Liver (tissue), 9 donors: ENCODE data around the gene EID2B. TPM values are rescaled to one million over a fixed set of nuclear protein-coding genes. Genes with fewer than 3 reads are reported as not detected.

Experiments used
- DNase-seq: peaks from one replicate; pipeline ENCODE4 v3.0.0-alpha.2; 2017; ENCODE audit warnings: low spot score
- H3K27ac ChIP-seq, 2 donors: one replicate each; pipeline ENCODE4 v1.7.0; 2013; ENCODE audit warnings: inconsistent platforms in 2 of 2, low read length in 2 of 2, control low read depth in 1 of 2, low read depth in 1 of 2, mild to moderate bottlenecking in 1 of 2
- H3K27me3 ChIP-seq, 4 donors: one replicate each; pipeline versions ENCODE4 v1.6.1 to v1.7.0; 2013; ENCODE audit warnings: low read length in 3 of 4, inconsistent platforms in 1 of 4, mild to moderate bottlenecking in 1 of 4, moderate library complexity in 1 of 4; ENCODE audit not compliant: control insufficient read depth in 4 of 4, insufficient read depth in 4 of 4
- H3K36me3 ChIP-seq, 4 donors: one replicate each; pipeline versions ENCODE4 v1.6.1 to v1.7.0; 2013; ENCODE audit warnings: low read length in 3 of 4, mild to moderate bottlenecking in 3 of 4, low read depth in 1 of 4, moderate library complexity in 1 of 4; ENCODE audit not compliant: control insufficient read depth in 4 of 4, insufficient read depth in 3 of 4
- H3K4me1 ChIP-seq, 4 donors: one replicate each; pipeline versions ENCODE4 v1.6.1 to v1.7.0; 2013; ENCODE audit warnings: low read length in 3 of 4, mild to moderate bottlenecking in 3 of 4, moderate library complexity in 1 of 4; ENCODE audit not compliant: control insufficient read depth in 4 of 4, insufficient read depth in 4 of 4
- H3K4me3 ChIP-seq, 3 donors: one replicate each; pipeline versions ENCODE4 v1.6.1 to v1.7.0; 2013; ENCODE audit warnings: low read length in 3 of 3, control low read depth in 1 of 3, low read depth in 1 of 3, mild to moderate bottlenecking in 1 of 3
- H3K9ac ChIP-seq, 2 donors: one replicate each; pipeline ENCODE4 v1.7.0; 2013; ENCODE audit warnings: low read length in 2 of 2, mild to moderate bottlenecking in 2 of 2, moderate library complexity in 2 of 2, control low read depth in 1 of 2, low read depth in 1 of 2
- H3K9me3 ChIP-seq, 4 donors: one replicate each; pipeline versions ENCODE4 v1.6.1 to v1.7.0; 2013; ENCODE audit warnings: low read length in 3 of 4; ENCODE audit not compliant: control insufficient read depth in 4 of 4
- FOXA2 ChIP-seq: IDR thresholded peaks from 2 replicates; pipeline ENCODE4 v1.6.1; 2016; ENCODE audit warnings: antibody characterized with exemption
- GABPA ChIP-seq, 2 donors: IDR thresholded peaks in 1 of 2; conservative IDR thresholded peaks in 1 of 2; 2 replicates each; pipeline ENCODE4 v1.6.1; 2016; ENCODE audit warnings: antibody characterized with exemption in 2 of 2, mild to moderate bottlenecking in 1 of 2, moderate library complexity in 1 of 2
- HNF4A ChIP-seq, 2 donors: conservative IDR thresholded peaks; 2 replicates each; pipeline ENCODE4 v1.6.1; 2016; ENCODE audit warnings: antibody characterized with exemption in 2 of 2, mild to moderate bottlenecking in 2 of 2
- JUND ChIP-seq, 2 donors: IDR thresholded peaks; 2 replicates each; pipeline ENCODE4 v1.6.1; 2016; ENCODE audit warnings: antibody characterized with exemption in 2 of 2
- MAX ChIP-seq: IDR thresholded peaks from 2 replicates; pipeline ENCODE4 v1.6.1; 2016; ENCODE audit warnings: antibody characterized with exemption
- RAD21 ChIP-seq, 2 donors: IDR thresholded peaks; 2 replicates each; pipeline ENCODE4 v1.6.1; 2016; ENCODE audit warnings: antibody characterized with exemption in 2 of 2, mild to moderate bottlenecking in 2 of 2
- RXRA ChIP-seq, 2 donors: IDR thresholded peaks; 2 replicates each; pipeline ENCODE4 v1.6.1; 2017 to 2018; ENCODE audit warnings: antibody characterized with exemption in 2 of 2, mild to moderate bottlenecking in 1 of 2
- SP1 ChIP-seq: IDR thresholded peaks from 2 replicates; pipeline ENCODE4 v1.6.1; 2018; ENCODE audit warnings: antibody characterized with exemption, mild to moderate bottlenecking
- TAF1 ChIP-seq: conservative IDR thresholded peaks from 2 replicates; pipeline ENCODE4 v1.6.1; 2016; ENCODE audit warnings: antibody characterized with exemption, mild to moderate bottlenecking
- YY1 ChIP-seq: IDR thresholded peaks from 2 replicates; pipeline ENCODE4 v1.6.1; 2016; ENCODE audit warnings: antibody characterized with exemption, mild to moderate bottlenecking
- WGBS: extraction: QIAGEN DNeasy Blood & Tissue Kit; methylation state at CpG from one replicate; pipeline ENCODE4 v1.1.7; 2013; 5-methylcytosine and 5-hydroxymethylcytosine counted together
- polyA plus RNA-seq, 2 donors: library from polyadenylated mRNA; stranded (reverse) in 1 of 2; unstranded in 1 of 2; fragments of 200-250 nt in 1 of 2; fragments of >200 nt in 1 of 2; fragmentation: Nextera tagmentation in 1 of 2; extraction: Ambion mirVana in 1 of 2; gene quantifications; one replicate each; pipeline versions ENCODE4 v1.2.1 to v1.2.3, GENCODE V29; 2013 to 2015
- total RNA-seq, 2 donors: library from RNA; depleted of rRNA; stranded (reverse); fragments of >200 nt; gene quantifications; one replicate each; pipeline ENCODE4 v1.2.3, GENCODE V29; 2014
- TF ChIP-seq, protein P1 (sequence below): IDR thresholded peaks from 2 replicates; pipeline ENCODE4 v1.6.1; 2016; ENCODE audit warnings: antibody characterized with exemption, mild to moderate bottlenecking
- TF ChIP-seq, protein P2 (sequence below): fragments of 150-350 bp; IDR thresholded peaks from 2 replicates; pipeline ENCODE4 v1.5.1; 2017; ENCODE audit warnings: improper control_type of control experiment, low read depth, low read length; ENCODE audit not compliant: missing input control
- TF ChIP-seq, protein P3 (sequence below): IDR thresholded peaks from 2 replicates; pipeline ENCODE4 v1.6.1; 2016; ENCODE audit warnings: antibody characterized with exemption
- donor health status: healthy.
- donor health status: healthy.
- donor health status: healthy.
- donor health status: healthy.
- donor health status: healthy.

Gene EID2B
- total and polyA plus RNA-seq, 4 donors, result 0.38 to 1.4 (median 1.1) TPM

GRCh38 chr19:39481229-39481545, 51.5 kb downstream of the EID2B start:
- H3K27me3 ChIP-seq, result no peaks in the 10 kb centered on the region
- H3K4me1 ChIP-seq, result peaks cover 3 to 19% (median 15%) of the 10 kb centered on the region in 4 donors
- H3K36me3 ChIP-seq, result peaks cover 5 to 16% (median 7%) of the 10 kb centered on the region in 4 donors
- H3K9ac ChIP-seq, result peak overlapping the region; percentile 76 to 93
- H3K27ac ChIP-seq, result peak overlapping the region; percentile 61 to 82
- H3K4me3 ChIP-seq, result peak overlapping the region; percentile 78 to 95 (median 79)
- 0% methylated on average over 12 of the region's 12 CpGs for WGBS
- TF ChIP-seq JUND (IDR thresholded peaks at IDR 0.05), result no peak
- TF ChIP-seq, protein P1, sequence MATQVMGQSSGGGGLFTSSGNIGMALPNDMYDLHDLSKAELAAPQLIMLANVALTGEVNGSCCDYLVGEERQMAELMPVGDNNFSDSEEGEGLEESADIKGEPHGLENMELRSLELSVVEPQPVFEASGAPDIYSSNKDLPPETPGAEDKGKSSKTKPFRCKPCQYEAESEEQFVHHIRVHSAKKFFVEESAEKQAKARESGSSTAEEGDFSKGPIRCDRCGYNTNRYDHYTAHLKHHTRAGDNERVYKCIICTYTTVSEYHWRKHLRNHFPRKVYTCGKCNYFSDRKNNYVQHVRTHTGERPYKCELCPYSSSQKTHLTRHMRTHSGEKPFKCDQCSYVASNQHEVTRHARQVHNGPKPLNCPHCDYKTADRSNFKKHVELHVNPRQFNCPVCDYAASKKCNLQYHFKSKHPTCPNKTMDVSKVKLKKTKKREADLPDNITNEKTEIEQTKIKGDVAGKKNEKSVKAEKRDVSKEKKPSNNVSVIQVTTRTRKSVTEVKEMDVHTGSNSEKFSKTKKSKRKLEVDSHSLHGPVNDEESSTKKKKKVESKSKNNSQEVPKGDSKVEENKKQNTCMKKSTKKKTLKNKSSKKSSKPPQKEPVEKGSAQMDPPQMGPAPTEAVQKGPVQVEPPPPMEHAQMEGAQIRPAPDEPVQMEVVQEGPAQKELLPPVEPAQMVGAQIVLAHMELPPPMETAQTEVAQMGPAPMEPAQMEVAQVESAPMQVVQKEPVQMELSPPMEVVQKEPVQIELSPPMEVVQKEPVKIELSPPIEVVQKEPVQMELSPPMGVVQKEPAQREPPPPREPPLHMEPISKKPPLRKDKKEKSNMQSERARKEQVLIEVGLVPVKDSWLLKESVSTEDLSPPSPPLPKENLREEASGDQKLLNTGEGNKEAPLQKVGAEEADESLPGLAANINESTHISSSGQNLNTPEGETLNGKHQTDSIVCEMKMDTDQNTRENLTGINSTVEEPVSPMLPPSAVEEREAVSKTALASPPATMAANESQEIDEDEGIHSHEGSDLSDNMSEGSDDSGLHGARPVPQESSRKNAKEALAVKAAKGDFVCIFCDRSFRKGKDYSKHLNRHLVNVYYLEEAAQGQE, result no peak
- TF ChIP-seq TAF1, result no peak
- no peak for TF ChIP-seq RAD21 (IDR thresholded peaks at IDR 0.05)
- TF ChIP-seq GABPA (IDR thresholded peaks at IDR 0.05 in 1 of 2, conservative IDR thresholded peaks at IDR 0.05 in 1 of 2), result no peak
- TF ChIP-seq RXRA (IDR thresholded peaks at IDR 0.05), result no peak
- TF ChIP-seq YY1, result no peak
- TF ChIP-seq, protein P2, sequence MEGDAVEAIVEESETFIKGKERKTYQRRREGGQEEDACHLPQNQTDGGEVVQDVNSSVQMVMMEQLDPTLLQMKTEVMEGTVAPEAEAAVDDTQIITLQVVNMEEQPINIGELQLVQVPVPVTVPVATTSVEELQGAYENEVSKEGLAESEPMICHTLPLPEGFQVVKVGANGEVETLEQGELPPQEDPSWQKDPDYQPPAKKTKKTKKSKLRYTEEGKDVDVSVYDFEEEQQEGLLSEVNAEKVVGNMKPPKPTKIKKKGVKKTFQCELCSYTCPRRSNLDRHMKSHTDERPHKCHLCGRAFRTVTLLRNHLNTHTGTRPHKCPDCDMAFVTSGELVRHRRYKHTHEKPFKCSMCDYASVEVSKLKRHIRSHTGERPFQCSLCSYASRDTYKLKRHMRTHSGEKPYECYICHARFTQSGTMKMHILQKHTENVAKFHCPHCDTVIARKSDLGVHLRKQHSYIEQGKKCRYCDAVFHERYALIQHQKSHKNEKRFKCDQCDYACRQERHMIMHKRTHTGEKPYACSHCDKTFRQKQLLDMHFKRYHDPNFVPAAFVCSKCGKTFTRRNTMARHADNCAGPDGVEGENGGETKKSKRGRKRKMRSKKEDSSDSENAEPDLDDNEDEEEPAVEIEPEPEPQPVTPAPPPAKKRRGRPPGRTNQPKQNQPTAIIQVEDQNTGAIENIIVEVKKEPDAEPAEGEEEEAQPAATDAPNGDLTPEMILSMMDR, result no peak
- no peak for TF ChIP-seq SP1
- TF ChIP-seq, protein P3, sequence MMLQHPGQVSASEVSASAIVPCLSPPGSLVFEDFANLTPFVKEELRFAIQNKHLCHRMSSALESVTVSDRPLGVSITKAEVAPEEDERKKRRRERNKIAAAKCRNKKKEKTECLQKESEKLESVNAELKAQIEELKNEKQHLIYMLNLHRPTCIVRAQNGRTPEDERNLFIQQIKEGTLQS, result no peak
- TF ChIP-seq MAX, result no peak
- no peak for TF ChIP-seq HNF4A (conservative IDR thresholded peaks at IDR 0.05)
- no peak for TF ChIP-seq FOXA2
- no peak for DNase-seq
- no peaks in the 10 kb centered on the region for H3K9me3 ChIP-seq

Other genes starting within 250 kb of the EID2B start
- not detected for gene IFNL1, start 236.4 kb downstream of the EID2B start, total RNA-seq
- gene IFNL1, start 236.4 kb downstream of the EID2B start, polyA plus RNA-seq, result not detected
- gene LRFN1, start 212.0 kb downstream of the EID2B start, total RNA-seq, result under 1 TPM; 0.75 to 0.98 TPM
- gene LRFN1, start 212.0 kb downstream of the EID2B start, polyA plus RNA-seq, result under 1 TPM; 0.11 to 0.55 TPM
- gene GMFG, start 196.8 kb downstream of the EID2B start, total RNA-seq, result 10 to 100 TPM in 1 of 2 donors, 1 to 10 TPM in 1; 9.1 to 20.6 TPM
- 10 to 100 TPM; 19.1 to 24.2 TPM for gene GMFG, start 196.8 kb downstream of the EID2B start, polyA plus RNA-seq
- gene SAMD4B, start 190.4 kb downstream of the EID2B start, total RNA-seq, result 10 to 100 TPM; 22.5 to 38.4 TPM
- 10 to 100 TPM; 17.3 to 39.4 TPM for gene SAMD4B, start 190.4 kb downstream of the EID2B start, polyA plus RNA-seq
- 10 to 100 TPM; 13.7 to 16.7 TPM for gene PAF1, start 141.7 kb downstream of the EID2B start, total RNA-seq
- gene PAF1, start 141.7 kb downstream of the EID2B start, polyA plus RNA-seq, result 10 to 100 TPM; 21.2 to 29.4 TPM
- gene MED29, start 141.5 kb downstream of the EID2B start, total RNA-seq, result 10 to 100 TPM; 11.0 to 13.8 TPM
- gene MED29, start 141.5 kb downstream of the EID2B start, polyA plus RNA-seq, result 10 to 100 TPM; 21.0 to 24.2 TPM
- 1 to 10 TPM; 3.6 to 9.0 TPM for gene ZFP36, start 126.0 kb downstream of the EID2B start, total RNA-seq
- gene ZFP36, start 126.0 kb downstream of the EID2B start, polyA plus RNA-seq, result 10 to 100 TPM; 62.0 to 91.9 TPM
- gene PLEKHG2, start 120.2 kb downstream of the EID2B start, total RNA-seq, result 1 to 10 TPM; 3.7 to 4.5 TPM
- gene PLEKHG2, start 120.2 kb downstream of the EID2B start, polyA plus RNA-seq, result 1 to 10 TPM; 2.1 to 2.2 TPM
- gene RPS16, start 96.9 kb downstream of the EID2B start, total RNA-seq, result 100 to 1,000 TPM; 109 to 111 TPM
- gene RPS16, start 96.9 kb downstream of the EID2B start, polyA plus RNA-seq, result 1,000 to 10,000 TPM in 1 of 2 donors, 100 to 1,000 TPM in 1; 324 to 1,094 TPM
- gene SUPT5H, start 87.3 kb downstream of the EID2B start, total RNA-seq, result 10 to 100 TPM; 19.3 to 48.0 TPM
- 10 to 100 TPM; 42.5 to 52.5 TPM for gene SUPT5H, start 87.3 kb downstream of the EID2B start, polyA plus RNA-seq
- 10 to 100 TPM; 24.3 to 28.9 TPM for gene TIMM50, start 52.0 kb downstream of the EID2B start, total RNA-seq
- gene TIMM50, start 52.0 kb downstream of the EID2B start, polyA plus RNA-seq, result 10 to 100 TPM; 32.1 to 39.9 TPM
- gene DLL3, start 33.9 kb downstream of the EID2B start, total RNA-seq, result not detected
- not detected for gene DLL3, start 33.9 kb downstream of the EID2B start, polyA plus RNA-seq
- not detected for gene SELENOV, start 17.7 kb downstream of the EID2B start, total RNA-seq
- not detected for gene SELENOV, start 17.7 kb downstream of the EID2B start, polyA plus RNA-seq
- 1 to 10 TPM; 3.3 to 8.5 TPM for gene EID2, start 7.3 kb upstream of the EID2B start, total RNA-seq
- gene EID2, start 7.3 kb upstream of the EID2B start, polyA plus RNA-seq, result 1 to 10 TPM; 1.5 to 5.7 TPM
- not detected for gene LGALS13, start 69.7 kb upstream of the EID2B start, total RNA-seq
- gene LGALS13, start 69.7 kb upstream of the EID2B start, polyA plus RNA-seq, result not detected
- not detected for gene LGALS16, start 123.1 kb upstream of the EID2B start, total RNA-seq
- gene LGALS16, start 123.1 kb upstream of the EID2B start, polyA plus RNA-seq, result not detected
- gene LGALS14, start 171.6 kb upstream of the EID2B start, total RNA-seq, result not detected
- not detected for gene LGALS14, start 171.6 kb upstream of the EID2B start, polyA plus RNA-seq
- gene CLC, start 205.2 kb upstream of the EID2B start, total RNA-seq, result 10 to 100 TPM in 1 of 2 donors, not detected in 1; 13.6 TPM
- gene CLC, start 205.2 kb upstream of the EID2B start, polyA plus RNA-seq, result under 1 TPM in 1 of 2 donors, not detected in 1; 0.60 TPM
- gene LEUTX, start 246.0 kb upstream of the EID2B start, total RNA-seq, result not detected
- gene LEUTX, start 246.0 kb upstream of the EID2B start, polyA plus RNA-seq, result not detected